Vagina (tissue), 2 donors: ENCODE measurements around the gene SBF2.

Experiments
- POLR2AphosphoS5 ChIP-seq, 2 donors: sonication (generic); formaldehyde crosslinking; IDR thresholded peaks; one replicate each; pipeline ENCODE4 v1.9.0; 2017; ENCODE audit warnings: antibody characterized with exemption in 2 of 2, mild to moderate bottlenecking in 2 of 2, low read depth in 1 of 2; ENCODE audit not compliant: insufficient read depth in 1 of 2
- TF ChIP-seq, protein P1 (sequence below), 3 experiments: fragments of 450-650 bp in 2 of 3; fragments of 200-600 bp in 1 of 3; sonication (generic) in 1 of 3; IDR thresholded peaks; one replicate each; pipeline ENCODE4 v1.5.1; 2017 to 2019; ENCODE audit warnings: antibody characterized with exemption in 3 of 3, mild to moderate bottlenecking in 2 of 3, moderate library complexity in 2 of 3

DNA sequence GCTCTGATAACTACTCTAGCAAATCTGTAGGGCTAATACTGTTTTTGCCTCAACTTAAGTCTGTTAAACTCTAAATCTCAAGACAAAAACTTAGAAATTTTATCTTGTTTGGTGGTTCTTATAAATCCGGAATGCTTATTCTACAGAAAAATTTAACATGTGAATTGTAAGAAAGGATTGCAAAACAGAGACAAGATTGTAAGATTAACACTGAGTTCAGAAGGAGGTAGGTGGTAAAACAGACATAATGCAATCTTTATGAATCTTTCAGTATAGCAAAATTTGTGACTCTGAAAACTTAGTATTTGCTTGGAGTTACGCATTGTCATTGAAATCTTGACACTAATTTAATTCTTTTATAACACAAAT is 263.9 kb downstream of the SBF2 start:
- TF ChIP-seq, protein P1, sequence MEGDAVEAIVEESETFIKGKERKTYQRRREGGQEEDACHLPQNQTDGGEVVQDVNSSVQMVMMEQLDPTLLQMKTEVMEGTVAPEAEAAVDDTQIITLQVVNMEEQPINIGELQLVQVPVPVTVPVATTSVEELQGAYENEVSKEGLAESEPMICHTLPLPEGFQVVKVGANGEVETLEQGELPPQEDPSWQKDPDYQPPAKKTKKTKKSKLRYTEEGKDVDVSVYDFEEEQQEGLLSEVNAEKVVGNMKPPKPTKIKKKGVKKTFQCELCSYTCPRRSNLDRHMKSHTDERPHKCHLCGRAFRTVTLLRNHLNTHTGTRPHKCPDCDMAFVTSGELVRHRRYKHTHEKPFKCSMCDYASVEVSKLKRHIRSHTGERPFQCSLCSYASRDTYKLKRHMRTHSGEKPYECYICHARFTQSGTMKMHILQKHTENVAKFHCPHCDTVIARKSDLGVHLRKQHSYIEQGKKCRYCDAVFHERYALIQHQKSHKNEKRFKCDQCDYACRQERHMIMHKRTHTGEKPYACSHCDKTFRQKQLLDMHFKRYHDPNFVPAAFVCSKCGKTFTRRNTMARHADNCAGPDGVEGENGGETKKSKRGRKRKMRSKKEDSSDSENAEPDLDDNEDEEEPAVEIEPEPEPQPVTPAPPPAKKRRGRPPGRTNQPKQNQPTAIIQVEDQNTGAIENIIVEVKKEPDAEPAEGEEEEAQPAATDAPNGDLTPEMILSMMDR (IDR thresholded peaks at IDR 0.05), result no peak
- TF ChIP-seq POLR2AphosphoS5 (IDR thresholded peaks at IDR 0.05; ENCODE audit: insufficient read depth in 1 of 2, low read depth in 1 of 2), result no peak
